T-helper 1 cell treated with Interleukin-12 subunit alpha and Interleukin-12 subunit beta and Interleukin-4 antibody, amounts not matched to agents 30 μg/mL and 1 μg/mL, for 36 hours (primary cell): Measurements from ENCODE around the gene MYOD1.

Experiments used
- H3K27ac Mint-ChIP-seq: one replicate; pipeline ENCODE4 v1.8.0; 2021; ENCODE audit warnings: mild to moderate bottlenecking, mixed read lengths
- H3K27me3 Mint-ChIP-seq: one replicate; pipeline ENCODE4 v1.8.0; 2021; ENCODE audit warnings: low read depth, mixed read lengths
- H3K36me3 Mint-ChIP-seq: one replicate; pipeline ENCODE4 v1.8.0; 2021; ENCODE audit warnings: low read depth, mixed read lengths
- H3K4me1 Mint-ChIP-seq: one replicate; pipeline ENCODE4 v1.8.0; 2021; ENCODE audit warnings: low read depth, mixed read lengths
- H3K4me3 Mint-ChIP-seq: one replicate; pipeline ENCODE4 v1.8.0; 2021; ENCODE audit warnings: mild to moderate bottlenecking, moderate library complexity, mixed read lengths
- H3K9me3 Mint-ChIP-seq: one replicate; pipeline ENCODE4 v1.8.0; 2021; ENCODE audit warnings: mixed read lengths

MYOD1 gene

DNA sequence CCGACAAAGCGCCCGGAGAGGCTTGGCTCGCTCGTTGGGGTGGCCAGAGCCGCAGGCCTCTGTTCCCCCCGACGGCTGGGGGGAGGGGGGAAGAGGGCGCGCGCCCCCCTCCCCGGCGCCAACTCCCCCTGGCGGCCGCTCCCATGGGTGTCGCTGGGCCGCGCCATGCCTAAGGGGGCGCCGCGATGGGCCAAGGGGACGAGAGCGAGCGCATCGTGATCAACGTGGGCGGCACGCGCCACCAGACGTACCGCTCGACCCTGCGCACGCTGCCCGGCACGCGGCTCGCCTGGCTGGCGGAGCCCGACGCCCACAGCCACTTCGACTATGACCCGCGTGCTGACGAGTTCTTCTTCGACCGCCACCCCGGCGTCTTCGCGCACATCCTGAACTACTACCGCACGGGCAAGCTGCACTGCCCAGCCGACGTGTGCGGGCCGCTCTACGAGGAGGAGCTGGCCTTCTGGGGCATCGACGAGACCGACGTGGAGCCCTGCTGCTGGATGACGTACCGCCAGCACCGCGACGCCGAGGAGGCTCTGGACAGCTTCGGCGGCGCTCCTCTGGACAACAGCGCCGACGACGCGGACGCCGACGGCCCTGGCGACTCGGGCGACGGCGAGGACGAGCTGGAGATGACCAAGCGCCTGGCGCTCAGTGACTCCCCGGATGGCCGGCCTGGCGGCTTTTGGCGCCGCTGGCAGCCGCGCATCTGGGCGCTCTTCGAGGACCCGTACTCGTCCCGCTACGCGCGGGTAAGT, 16.6 kb downstream of the MYOD1 start:
- H3K27ac Mint-ChIP-seq: no peak overlapping the region
- H3K36me3 Mint-ChIP-seq: no peaks in the 10 kb centered on the region
- no peaks in the 10 kb centered on the region for H3K9me3 Mint-ChIP-seq
- no peaks in the 10 kb centered on the region for H3K4me1 Mint-ChIP-seq
- no peak overlapping the region for H3K4me3 Mint-ChIP-seq
- H3K27me3 Mint-ChIP-seq: peaks cover 51% of the 10 kb centered on the region

GRCh38 chr11:17736579-17736893, 17.2 kb downstream of the MYOD1 start:
- Mint-ChIP-seq H3K27me3 (peaks cover 48% of the 10 kb centered on the region), H3K36me3 (no peaks in the 10 kb centered on the region), H3K4me3 (no peak overlapping the region), H3K27ac (no peak overlapping the region), H3K4me1 (no peaks in the 10 kb centered on the region), H3K9me3 (no peaks in the 10 kb centered on the region)

GRCh38 chr11:17736930-17737817, 17.8 kb downstream of the MYOD1 start:
- Mint-ChIP-seq H3K27me3 (peaks cover 49% of the 10 kb centered on the region), H3K36me3 (no peaks in the 10 kb centered on the region), H3K27ac (no peak overlapping the region), H3K4me1 (no peaks in the 10 kb centered on the region), H3K9me3 (no peaks in the 10 kb centered on the region), H3K4me3 (no peak overlapping the region)

GRCh38 chr11:17738151-17738973, 19.0 kb downstream of the MYOD1 start:
- H3K4me1 Mint-ChIP-seq: no peaks in the 10 kb centered on the region
- H3K27ac Mint-ChIP-seq: no peak overlapping the region
- no peak overlapping the region for H3K4me3 Mint-ChIP-seq
- H3K9me3 Mint-ChIP-seq: no peaks in the 10 kb centered on the region
- peaks cover 37% of the 10 kb centered on the region for H3K27me3 Mint-ChIP-seq
- H3K36me3 Mint-ChIP-seq: no peaks in the 10 kb centered on the region

DNA sequence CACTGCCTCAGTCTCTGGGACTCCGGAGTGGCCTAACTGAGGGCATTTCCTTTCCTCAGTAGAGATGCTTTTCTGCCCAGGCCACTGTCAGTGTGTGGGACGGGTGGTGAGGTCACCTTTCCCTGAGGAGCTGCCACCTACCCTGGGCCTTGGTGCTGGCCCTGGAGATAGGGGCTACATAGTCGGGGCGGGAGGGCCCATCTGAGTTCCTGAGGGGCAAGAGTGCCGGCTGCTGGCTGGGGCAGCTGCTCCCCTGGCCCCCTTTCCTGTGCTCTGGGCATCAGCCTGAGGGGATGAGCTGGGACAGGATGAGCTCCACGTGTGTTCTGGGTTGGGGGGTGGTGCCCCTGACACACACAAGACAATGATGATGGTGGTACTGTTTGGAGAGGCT, 20.6 kb downstream of the MYOD1 start:
- H3K27ac Mint-ChIP-seq: no peak overlapping the region
- no peaks in the 10 kb centered on the region for H3K36me3 Mint-ChIP-seq
- no peak overlapping the region for H3K4me3 Mint-ChIP-seq
- peaks cover 27% of the 10 kb centered on the region for H3K27me3 Mint-ChIP-seq
- no peaks in the 10 kb centered on the region for H3K9me3 Mint-ChIP-seq
- H3K4me1 Mint-ChIP-seq: no peaks in the 10 kb centered on the region

DNA sequence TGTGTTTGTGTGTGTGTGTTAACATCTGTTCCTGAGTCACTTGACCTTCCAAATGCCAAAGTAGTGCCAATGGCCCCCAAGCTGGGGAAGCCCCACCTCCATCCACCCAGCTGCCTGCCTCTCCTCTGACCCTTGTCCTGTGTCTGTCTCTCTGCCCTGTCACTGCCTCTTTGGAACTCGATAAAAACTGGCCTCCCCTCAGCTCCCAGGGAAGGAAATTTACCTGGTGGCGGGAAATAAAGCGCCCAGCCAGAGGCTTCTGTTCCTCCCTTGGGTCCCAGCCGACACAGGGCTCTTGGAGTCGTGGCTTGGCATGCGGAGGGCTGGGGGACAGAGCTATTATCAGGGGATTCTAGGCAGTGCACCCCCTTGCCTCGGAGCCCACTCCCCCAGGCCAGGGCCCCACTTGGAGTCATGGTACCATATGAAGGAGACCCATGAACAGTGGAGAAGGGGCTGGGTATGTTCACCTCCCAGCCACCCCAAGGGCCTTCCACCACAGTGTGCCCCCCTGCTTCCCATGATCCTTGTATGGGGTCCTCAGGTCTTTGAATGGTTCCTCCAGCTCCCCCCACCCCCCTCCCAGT, 21.4 kb downstream of the MYOD1 start:
- Mint-ChIP-seq H3K27ac (no peak overlapping the region), H3K4me3 (no peak overlapping the region), H3K4me1 (no peaks in the 10 kb centered on the region), H3K27me3 (peaks cover 27% of the 10 kb centered on the region), H3K36me3 (no peaks in the 10 kb centered on the region), H3K9me3 (no peaks in the 10 kb centered on the region)

DNA sequence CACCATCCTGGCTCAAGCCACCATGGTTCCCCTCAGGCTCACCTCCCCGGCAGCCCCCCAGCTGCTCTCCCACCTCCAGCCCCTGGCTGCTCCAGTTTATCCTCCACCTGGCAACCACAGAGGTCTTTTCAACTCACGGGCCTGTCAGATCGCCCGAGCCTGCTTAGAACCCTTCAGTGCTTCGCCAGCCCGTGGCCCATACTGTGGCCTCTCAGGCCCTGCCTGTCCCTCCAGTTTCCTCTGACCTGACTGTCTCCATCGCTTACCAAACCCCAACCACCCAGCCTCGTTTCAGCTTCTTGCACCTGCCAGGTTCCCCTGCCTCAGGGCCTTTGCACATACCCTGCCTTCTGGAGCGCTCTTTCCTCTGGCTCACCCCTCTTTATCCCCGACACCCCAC, 22.1 kb downstream of the MYOD1 start:
- no peak overlapping the region for H3K27ac Mint-ChIP-seq
- no peaks in the 10 kb centered on the region for H3K36me3 Mint-ChIP-seq
- H3K4me3 Mint-ChIP-seq: no peak overlapping the region
- H3K4me1 Mint-ChIP-seq: no peaks in the 10 kb centered on the region
- no peaks in the 10 kb centered on the region for H3K9me3 Mint-ChIP-seq
- H3K27me3 Mint-ChIP-seq: peaks cover 20% of the 10 kb centered on the region

- peaks cover 15% of the 10 kb centered on the region for H3K27me3 Mint-ChIP-seq
Measured at GRCh38 chr11:17742019-17742418, 22.6 kb downstream of the MYOD1 start.

DNA sequence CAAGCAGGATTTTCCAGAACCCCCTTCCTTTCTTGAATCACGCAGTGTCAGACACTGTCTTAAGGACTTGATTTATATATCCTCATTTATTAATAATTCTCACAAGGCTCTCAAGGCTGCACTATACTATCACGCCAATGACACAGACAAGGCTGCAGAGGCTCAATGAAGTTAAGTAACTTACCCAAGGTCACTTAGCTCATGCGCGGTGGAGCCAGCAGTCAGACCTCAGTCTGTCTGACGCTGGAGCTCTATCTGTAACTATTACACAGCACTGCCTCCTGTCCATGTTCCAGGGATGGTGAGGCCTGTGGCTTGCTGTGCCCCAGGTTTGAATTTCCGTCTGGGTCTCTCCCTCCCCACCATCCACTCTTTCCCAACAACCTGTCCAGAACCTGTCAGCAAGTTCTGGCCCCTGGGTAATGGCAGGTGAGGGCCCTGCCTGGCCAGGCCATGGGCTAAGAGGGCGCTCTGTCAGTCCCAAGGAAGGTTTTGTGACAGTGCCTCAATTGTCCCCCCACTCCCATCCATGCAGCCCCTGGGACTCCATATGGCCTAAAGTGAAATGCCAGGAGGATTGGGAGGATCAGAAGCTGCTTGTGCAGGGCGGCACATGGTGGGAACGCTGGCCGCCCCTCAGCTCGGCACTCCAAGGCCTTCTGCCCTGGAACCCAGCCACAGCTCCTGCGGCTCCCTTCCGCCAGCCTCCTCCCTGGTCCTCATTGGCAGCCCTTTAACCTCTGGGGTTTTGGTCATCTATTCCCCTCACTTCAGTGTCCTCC, 23.8 kb downstream of the MYOD1 start:
- no peaks in the 10 kb centered on the region for H3K36me3 Mint-ChIP-seq
- no peak overlapping the region for H3K4me3 Mint-ChIP-seq
- peaks cover 6% of the 10 kb centered on the region for H3K27me3 Mint-ChIP-seq
- H3K4me1 Mint-ChIP-seq: no peaks in the 10 kb centered on the region
- no peak overlapping the region for H3K27ac Mint-ChIP-seq
- H3K9me3 Mint-ChIP-seq: no peaks in the 10 kb centered on the region

More at GRCh38 chr11:17742019-17742418, 22.6 kb downstream of the MYOD1 start:
- H3K9me3 Mint-ChIP-seq: no peaks in the 10 kb centered on the region
- no peaks in the 10 kb centered on the region for H3K4me1 Mint-ChIP-seq
- no peaks in the 10 kb centered on the region for H3K36me3 Mint-ChIP-seq
- no peak overlapping the region for H3K4me3 Mint-ChIP-seq
- H3K27ac Mint-ChIP-seq: no peak overlapping the region

DNA sequence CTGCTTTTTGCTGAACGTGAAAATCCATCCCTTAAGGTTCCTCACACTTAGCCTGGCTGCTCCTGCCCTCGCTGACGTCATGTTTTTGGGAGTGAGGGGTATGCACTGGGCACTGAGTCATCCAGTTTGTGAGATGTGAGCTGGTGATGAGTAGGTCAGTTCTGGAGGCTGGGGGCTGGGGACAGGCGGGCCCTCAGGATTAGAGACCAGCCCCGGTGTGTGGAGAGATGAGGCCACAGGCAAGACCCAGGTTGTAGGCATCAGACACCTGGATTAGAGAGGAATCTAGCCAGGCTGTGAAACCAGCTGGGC, 24.4 kb downstream of the MYOD1 start:
- no peaks in the 10 kb centered on the region for H3K9me3 Mint-ChIP-seq
- no peak overlapping the region for H3K4me3 Mint-ChIP-seq
- H3K4me1 Mint-ChIP-seq: no peaks in the 10 kb centered on the region
- H3K27ac Mint-ChIP-seq: no peak overlapping the region
- peaks cover 6% of the 10 kb centered on the region for H3K27me3 Mint-ChIP-seq
- no peaks in the 10 kb centered on the region for H3K36me3 Mint-ChIP-seq

GRCh38 chr11:17744151-17744940, 25.0 kb downstream of the MYOD1 start:
- peaks cover 6% of the 10 kb centered on the region for H3K27me3 Mint-ChIP-seq
- no peak overlapping the region for H3K27ac Mint-ChIP-seq
- no peak overlapping the region for H3K4me3 Mint-ChIP-seq
- no peaks in the 10 kb centered on the region for H3K9me3 Mint-ChIP-seq
- H3K4me1 Mint-ChIP-seq: no peaks in the 10 kb centered on the region
- no peaks in the 10 kb centered on the region for H3K36me3 Mint-ChIP-seq

- no peaks in the 10 kb centered on the region for H3K4me1 Mint-ChIP-seq
- no peaks in the 10 kb centered on the region for H3K9me3 Mint-ChIP-seq
- H3K4me3 Mint-ChIP-seq: no peak overlapping the region
- no peak overlapping the region for H3K27ac Mint-ChIP-seq
- H3K36me3 Mint-ChIP-seq: no peaks in the 10 kb centered on the region
- peaks cover 6% of the 10 kb centered on the region for H3K27me3 Mint-ChIP-seq
Measured at GRCh38 chr11:17745023-17745772, 25.8 kb downstream of the MYOD1 start.

- H3K4me1 Mint-ChIP-seq: no peaks in the 10 kb centered on the region
- H3K36me3 Mint-ChIP-seq: no peaks in the 10 kb centered on the region
Measured at GRCh38 chr11:17746096-17746495, 26.7 kb downstream of the MYOD1 start.

More at GRCh38 chr11:17746096-17746495, 26.7 kb downstream of the MYOD1 start:
- H3K9me3 Mint-ChIP-seq: no peaks in the 10 kb centered on the region
- H3K4me3 Mint-ChIP-seq: no peak overlapping the region
- no peak overlapping the region for H3K27ac Mint-ChIP-seq
- peaks cover 6% of the 10 kb centered on the region for H3K27me3 Mint-ChIP-seq
